Measurements from ENCODE around the gene PSMD10. TPM values are rescaled to one million over a fixed set of nuclear protein-coding genes. Genes with fewer than 3 reads are reported as not detected.

PSMD10 gene, protein sequence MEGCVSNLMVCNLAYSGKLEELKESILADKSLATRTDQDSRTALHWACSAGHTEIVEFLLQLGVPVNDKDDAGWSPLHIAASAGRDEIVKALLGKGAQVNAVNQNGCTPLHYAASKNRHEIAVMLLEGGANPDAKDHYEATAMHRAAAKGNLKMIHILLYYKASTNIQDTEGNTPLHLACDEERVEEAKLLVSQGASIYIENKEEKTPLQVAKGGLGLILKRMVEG
- polyA plus RNA-seq (2011; rRNA removed) (45.5 and 82.0 TPM in 2 replicates), polyA minus RNA-seq (2011; rRNA and poly(A)+ RNA removed) (10.3 and 10.9 TPM in 2 replicates)

DNA sequence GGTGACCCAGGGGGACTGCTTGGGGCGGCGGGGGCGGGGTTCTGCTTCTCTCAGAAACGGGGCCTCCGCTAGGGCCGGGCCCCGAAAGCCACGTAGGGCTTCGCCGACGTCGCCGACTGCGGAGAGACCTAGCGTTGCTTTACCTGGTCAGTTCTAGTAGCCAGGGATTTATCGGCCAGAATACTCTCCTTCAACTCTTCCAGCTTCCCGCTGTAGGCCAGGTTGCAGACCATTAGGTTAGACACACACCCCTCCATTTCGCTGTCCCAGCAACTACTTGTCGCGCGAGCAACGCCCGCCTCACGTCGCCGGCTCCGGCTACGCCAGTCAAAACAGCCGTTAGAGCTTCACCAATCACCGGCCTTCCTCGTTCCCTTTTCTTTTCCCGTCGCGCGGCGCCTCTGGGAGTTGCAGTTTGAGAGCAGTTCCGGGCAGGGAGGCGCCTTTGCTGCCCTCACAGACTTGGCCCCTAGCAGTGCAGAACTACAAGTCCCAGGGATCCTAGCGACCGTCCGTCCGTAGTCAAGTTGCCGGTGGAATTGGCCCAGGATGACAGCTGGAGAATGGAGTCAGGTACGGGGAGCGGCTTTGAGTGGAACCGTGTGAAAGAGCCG, at the start of gene PSMD10, which contains the start of gene ATG4A:
Gene PSMD10 (minus strand): TSS at position 279 of the 614 bp plus-strand sequence. CDS start 22 bp downstream, at position 257.
Gene ATG4A (plus strand): TSS at position 515 of the 614 bp plus-strand sequence. CDS start 49 bp downstream, at position 564.
- CTCF ChIA-PET: interaction anchor here (0.6 kb wide), 1 partner anchor 66 kb away, joined by 3 read pairs; no protein-coding TSS in a partner anchor
- peak; percentile 85 for DNase-seq (ENCODE audit: low read depth)
- Histone ChIP-seq H3K4me3 (ENCODE audit: low read depth, low read length) (peak within 1 kb of the TSS; percentile 73), H3K36me3 (ENCODE audit: control insufficient read depth, insufficient read depth, low read length) (no peaks in the 10 kb centered on the region; the same call in 1 of the 2 replicates), H3K27me3 (ENCODE audit: control insufficient read depth, insufficient read depth, low read length) (no peaks in the 10 kb centered on the region)
- TF ChIP-seq, protein P1, sequence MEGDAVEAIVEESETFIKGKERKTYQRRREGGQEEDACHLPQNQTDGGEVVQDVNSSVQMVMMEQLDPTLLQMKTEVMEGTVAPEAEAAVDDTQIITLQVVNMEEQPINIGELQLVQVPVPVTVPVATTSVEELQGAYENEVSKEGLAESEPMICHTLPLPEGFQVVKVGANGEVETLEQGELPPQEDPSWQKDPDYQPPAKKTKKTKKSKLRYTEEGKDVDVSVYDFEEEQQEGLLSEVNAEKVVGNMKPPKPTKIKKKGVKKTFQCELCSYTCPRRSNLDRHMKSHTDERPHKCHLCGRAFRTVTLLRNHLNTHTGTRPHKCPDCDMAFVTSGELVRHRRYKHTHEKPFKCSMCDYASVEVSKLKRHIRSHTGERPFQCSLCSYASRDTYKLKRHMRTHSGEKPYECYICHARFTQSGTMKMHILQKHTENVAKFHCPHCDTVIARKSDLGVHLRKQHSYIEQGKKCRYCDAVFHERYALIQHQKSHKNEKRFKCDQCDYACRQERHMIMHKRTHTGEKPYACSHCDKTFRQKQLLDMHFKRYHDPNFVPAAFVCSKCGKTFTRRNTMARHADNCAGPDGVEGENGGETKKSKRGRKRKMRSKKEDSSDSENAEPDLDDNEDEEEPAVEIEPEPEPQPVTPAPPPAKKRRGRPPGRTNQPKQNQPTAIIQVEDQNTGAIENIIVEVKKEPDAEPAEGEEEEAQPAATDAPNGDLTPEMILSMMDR (IDR thresholded peaks at IDR 0.05; ENCODE audit: insufficient read depth, low read depth, low read length): no peak
- POLR2A ChIA-PET: no interaction called here

DNA sequence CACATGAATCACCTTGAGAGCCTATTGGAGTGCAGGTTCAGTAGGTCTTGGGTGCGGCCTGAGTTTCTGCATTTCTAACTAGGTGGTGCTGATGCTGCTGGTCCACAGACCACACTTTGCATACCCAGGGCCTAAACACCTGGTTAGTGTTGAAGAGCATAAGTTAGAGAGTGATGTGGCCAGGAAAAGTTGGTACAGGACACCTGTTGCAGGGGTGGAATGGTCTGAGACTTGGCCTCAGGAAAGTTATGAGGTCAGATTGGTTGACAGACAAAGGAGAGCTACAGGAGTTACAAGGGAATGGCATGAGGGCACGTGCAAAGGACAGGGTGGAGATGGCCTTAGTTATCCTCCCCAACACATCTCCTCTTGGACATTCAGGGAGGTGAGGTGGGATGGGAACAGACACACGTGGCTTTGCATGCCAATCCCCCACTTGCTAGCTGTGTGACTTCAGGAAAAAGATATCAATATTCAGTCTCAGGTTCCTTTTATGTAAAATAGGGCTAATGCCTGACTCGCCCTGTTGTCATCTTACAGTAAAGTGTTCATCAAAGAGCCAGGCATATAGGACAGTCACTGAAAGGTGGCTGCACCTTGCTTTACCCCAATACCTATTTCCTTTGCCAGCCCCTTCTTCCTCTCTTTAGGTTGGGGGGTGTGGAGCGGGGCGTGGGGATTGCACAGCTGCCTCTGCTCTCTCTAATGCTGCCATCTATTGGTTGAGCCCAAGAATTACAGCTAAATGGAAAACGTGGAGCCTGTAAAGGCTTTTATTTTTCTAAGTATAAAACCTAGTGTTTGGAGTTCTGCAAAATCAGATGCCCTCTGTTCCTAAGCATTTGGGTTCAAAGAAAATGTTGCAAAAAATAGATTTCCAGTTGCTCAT, 47.7 kb upstream of the PSMD10 start:
- ChIA-PET CTCF (interaction anchor here (0.7 to 2.8 kb wide), 13 partner anchors 9 to 118 kb away, joined by 3 to 15 read pairs (median 4); no protein-coding TSS in a partner anchor), POLR2A (no interaction called here)
- no peak overlapping the region for H3K4me3 ChIP-seq (ENCODE audit: low read depth, low read length)
- 0 out of 2 replicates have a peak, but pooled peaks cover 1% of the 10 kb centered on the region for H3K36me3 ChIP-seq (ENCODE audit: control insufficient read depth, insufficient read depth, low read length)
- TF ChIP-seq, protein P1 (IDR thresholded peaks at IDR 0.05; ENCODE audit: insufficient read depth, low read depth, low read length): peak; percentile 54
- no peaks in the 10 kb centered on the region for H3K27me3 ChIP-seq (ENCODE audit: control insufficient read depth, insufficient read depth, low read length)
- DNase-seq (ENCODE audit: low read depth): no peak

DNA sequence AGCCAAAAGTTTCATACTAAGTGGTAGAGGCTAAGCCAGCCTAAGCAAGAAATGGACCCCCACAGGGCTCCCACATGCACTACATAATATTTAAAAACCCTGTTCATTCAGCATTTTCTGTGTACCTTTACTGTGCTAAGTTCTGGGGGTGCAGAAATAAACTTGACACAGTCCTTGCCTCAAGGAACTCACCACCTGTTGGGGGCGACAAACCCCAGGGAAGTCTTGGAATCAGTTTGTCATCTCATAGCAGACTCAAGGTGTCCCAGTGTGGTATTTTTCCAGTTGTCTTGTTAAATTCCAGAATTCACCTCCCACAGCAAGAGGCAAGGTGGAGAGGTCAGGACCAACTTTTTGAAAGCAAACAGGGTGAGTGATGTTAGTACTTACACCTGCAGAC, 43.4 kb upstream of the PSMD10 start:
- TF ChIP-seq, protein P1 (IDR thresholded peaks at IDR 0.05; ENCODE audit: insufficient read depth, low read depth, low read length): no peak
- H3K4me3 ChIP-seq (ENCODE audit: low read depth, low read length): no peak overlapping the region
- 0 out of 2 replicates have a peak, but pooled peaks cover 1% of the 10 kb centered on the region for H3K36me3 ChIP-seq (ENCODE audit: control insufficient read depth, insufficient read depth, low read length)
- no peak for DNase-seq (ENCODE audit: low read depth)
- H3K27me3 ChIP-seq (ENCODE audit: control insufficient read depth, insufficient read depth, low read length): no peaks in the 10 kb centered on the region
- ChIA-PET CTCF (no interaction called here), POLR2A (no interaction called here)

DNA sequence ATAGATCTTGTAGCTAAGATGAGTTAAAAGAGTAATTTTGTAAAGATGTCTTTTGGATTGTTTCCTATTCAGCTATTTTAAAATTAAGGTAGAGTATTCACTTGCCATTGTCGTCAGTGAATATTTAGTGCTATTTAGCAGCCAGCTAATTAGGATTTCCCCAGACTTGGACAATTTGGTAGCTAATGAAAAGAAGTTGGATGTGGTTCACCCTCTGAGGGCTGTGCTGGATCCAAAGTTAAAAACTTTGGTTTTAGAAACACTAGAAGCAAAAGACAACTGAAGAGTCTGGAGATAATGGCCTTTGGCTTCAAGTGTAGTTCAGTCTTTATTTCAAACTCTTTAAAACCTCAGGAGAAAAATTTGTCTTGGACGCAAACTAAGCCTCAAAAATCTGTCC, 41.5 kb upstream of the PSMD10 start:
- no peak overlapping the region for H3K4me3 ChIP-seq (ENCODE audit: low read depth, low read length)
- ChIA-PET CTCF (no interaction called here), POLR2A (no interaction called here)
- no peak for DNase-seq (ENCODE audit: low read depth)
- H3K36me3 ChIP-seq (ENCODE audit: control insufficient read depth, insufficient read depth, low read length): 0 out of 2 replicates have a peak, but pooled peaks cover 1% of the 10 kb centered on the region
- H3K27me3 ChIP-seq (ENCODE audit: control insufficient read depth, insufficient read depth, low read length): no peaks in the 10 kb centered on the region
- TF ChIP-seq, protein P1 (IDR thresholded peaks at IDR 0.05; ENCODE audit: insufficient read depth, low read depth, low read length): no peak
